ENCODE data around the gene SLC15A3.
"Not testable (repeated sequence)": the region's sequence is repeated elsewhere in the genome, so short reads cannot be mapped to it uniquely, and the experiment has no call there.

The SLC15A3 gene

DNA sequence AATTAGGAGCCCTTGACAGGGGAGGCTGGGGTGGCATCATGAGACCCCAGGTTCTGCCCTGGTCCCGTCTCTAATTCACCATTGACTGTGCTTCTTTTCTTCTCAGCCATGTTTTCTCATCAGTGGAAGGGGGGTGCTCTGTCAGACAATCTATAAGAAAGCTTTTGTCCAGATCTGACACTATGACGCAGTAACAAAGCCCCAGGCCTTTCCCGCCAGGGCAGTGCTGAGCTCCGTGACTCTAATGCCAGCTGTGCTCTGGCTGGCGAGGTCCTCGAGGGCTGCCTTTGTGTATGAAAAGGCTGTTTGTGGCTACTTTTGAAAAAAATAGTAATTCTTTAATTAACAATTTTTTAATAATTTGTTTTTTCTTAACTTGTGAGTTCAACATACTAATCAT is 22.8 kb upstream of the SLC15A3 start:
- DNase-seq = no peak

DNA sequence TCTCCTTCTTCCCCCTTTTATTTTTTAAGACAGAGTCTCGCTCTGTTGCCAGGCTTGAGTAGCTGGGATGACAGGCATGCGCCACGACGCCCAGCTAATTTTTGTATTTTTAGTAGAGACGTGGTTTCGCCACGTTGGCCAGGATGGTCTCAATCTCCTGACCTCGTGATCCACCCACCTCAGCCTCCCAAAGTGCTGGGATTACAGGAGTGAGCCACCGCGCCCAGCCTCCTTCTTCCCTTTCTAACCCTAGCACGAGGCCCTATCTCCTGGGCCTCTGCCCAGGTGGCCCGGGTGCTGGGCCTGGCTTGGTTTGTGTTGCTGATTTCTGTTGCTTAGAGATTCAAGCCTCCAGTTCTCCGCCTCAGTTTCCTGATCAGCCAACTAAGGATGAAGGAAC is 22.3 kb upstream of the SLC15A3 start:
- DNase-seq = not testable (repeated sequence)

DNA sequence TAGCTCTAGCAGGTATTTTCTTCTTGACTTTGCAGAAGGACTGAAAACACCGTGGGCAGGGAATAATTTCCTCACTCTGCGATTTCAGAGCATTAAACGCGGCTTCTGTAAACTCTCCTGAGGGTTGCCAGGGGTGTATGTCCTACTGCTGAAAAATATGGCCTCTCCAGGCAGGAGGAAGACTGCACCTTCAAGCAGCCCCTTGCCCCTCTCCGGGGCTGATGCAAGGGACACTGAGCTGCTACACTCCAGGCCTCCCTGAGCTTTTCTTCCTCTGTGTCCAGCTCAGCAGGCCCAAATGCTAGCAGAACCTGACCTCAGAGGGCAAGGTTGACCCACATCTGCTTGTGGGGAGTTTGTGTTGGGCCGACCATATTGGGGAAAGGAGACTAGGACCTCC is 21.7 kb upstream of the SLC15A3 start:
- peak in 1 of 2 donors; percentile 26 for DNase-seq

DNA sequence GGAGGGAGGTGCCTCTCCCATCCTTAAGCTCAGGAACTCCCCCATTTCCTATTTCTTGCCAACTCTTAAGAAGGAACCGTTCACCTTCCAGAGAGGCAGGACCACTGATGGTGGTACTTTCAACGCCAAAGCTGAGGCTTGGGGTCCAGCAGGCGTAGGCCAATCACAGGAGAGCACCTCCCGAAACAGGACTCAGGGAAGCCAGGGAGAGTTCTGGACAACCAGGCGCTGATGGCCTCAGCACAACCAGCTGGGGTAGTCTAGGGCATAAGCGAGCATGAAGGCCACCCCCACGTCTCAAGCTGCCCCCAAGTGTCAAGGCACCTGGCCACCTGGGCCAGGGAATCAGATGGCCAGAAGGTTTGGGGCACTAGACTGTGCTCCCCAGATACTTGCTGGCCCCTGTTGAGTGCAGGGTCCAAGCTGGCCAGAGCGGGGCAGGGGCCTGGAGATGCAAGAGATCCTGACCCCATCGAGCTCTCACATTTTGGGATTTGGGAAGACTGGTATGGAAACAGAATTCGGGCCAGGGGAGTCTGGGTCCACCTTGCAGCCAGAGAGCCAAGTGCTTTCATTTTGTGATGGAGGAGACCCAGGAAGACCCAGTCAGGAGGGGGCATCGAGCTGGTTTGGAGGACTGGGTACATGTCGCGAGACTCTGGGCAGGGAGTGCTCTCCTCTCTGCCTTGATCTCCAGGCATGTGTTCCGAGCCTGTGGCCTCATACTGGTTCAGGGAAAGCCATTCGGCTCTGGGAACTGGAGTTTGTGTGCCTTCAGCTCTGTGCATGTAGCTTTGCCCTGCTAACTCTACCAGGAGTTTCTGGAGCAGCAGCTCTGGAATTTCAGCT is 20.4 kb upstream of the SLC15A3 start:
- no peak for DNase-seq

DNA sequence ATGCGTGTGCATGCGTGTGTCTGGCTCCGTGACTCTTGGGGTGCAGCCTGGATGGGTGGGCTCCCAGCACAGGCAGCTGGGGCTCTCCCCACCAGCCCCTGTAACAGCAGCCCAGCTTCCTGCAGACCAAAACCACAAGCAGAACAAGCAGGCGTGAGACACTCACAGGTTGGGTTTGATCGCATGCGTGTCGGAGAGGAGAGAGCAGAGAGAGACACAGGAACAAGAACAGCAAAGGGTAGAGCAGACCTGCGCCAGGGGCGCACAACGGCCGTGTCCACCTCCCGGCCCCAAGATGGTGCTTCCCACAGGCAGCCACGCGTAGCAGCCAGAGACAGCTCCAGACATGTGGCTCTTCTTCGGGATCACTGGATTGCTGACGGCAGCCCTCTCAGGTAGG is 19.5 kb upstream of the SLC15A3 start, which contains the start of gene CD6:
CD6 (plus strand) TSS at position 161 of the 400 bp plus-strand sequence; CDS start at position 347, 186 bp downstream.
- DNase-seq = no peak

DNA sequence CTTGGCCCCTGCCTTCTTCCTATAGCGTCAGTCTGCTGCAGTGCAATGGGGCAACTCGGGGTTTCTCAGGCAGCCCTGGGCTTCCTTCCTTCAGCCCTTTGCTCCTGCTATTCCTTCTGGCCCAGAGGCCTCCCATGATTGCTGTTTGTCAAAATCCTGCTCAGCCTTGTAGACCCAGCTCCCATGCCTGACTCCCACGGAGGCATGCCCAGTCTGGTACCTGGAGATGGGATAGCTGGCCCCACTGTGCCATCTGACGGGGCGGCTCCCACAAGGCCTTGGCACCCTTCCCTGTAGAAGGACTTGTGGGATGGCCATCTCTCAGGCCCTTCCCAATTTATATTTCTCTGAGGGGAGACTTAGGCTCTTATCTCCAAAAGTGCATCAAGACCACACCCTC is 18.9 kb upstream of the SLC15A3 start:
- no peak for DNase-seq

DNA sequence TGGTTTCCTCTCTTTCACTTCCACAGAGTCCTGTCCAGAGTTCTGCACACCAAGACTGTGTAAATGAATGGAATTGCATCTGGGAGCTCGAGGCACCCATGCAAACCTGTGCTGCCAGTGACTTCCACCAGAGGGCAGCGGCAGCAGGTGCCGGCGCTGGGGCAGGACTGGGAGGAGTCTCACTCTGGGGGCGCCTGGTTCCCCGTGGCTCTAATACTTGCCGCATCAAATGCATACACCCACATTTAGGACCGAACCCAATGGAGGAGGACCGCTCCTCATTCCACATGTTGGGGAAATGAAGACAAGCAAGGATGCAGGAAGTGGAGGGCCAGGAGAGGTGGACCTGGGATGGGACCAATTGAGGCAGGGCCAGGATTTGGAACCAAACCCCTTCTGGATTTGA is 18.4 kb upstream of the SLC15A3 start:
- DNase-seq = peak; percentile 66 to 75

DNA sequence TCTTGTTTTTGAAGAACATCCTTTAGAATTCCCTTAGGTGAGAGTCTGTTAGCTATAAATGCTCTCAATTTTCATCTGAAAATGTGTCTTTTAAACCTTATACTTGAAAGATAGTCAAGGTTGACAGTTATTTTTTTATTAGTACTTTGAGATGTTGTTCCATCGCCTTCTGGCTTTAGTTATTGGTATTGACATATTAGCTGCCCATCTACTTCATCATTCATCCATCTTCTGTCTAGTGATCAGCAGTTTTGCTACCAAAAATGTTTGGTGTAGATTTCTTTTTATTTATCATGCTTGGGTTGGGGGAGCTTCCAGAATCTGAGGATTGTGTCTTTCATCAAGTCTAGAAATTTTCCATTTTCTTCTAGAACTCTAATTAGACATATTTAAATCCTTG is 16.2 kb upstream of the SLC15A3 start:
- no peak for DNase-seq

DNA sequence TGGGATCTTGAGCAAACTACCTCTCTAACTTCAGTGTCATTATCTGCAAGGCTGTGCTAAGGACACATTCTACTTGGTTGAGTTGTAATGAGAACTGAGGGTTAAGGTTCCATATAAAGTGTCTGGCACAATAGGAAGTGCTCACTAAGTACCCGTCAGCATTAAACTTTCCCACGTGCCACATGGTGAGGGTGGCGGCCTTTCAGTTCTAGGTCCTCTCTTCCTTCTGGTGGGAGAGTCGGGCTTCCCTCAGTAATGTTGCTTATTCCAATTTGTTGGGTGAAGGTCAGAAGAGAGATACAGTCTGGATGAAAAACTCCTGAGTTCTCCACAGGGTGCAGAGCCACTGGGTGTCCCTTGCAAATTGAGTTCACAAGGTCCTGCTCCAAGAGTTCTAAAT is 14.9 kb upstream of the SLC15A3 start:
- DNase-seq = peak; percentile 45 to 63

DNA sequence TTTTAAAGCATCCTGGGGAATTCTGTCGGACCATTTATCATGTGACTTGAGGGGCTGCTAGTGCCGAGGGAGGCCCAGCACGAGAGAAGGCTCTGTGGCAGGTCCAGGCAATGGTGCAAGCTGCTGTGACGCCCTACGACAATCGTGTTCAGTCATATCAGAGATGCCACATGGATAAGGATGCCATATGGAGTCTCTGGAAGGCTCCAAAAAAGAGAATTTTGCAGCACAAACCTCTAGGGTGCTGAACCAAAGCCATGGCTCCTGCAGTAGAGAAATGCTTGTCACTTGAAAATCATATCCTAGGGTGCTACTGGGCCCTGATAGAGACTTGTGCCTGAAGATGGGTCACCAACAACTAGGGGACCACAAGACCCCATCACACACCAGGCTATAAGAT is 12.8 kb upstream of the SLC15A3 start:
- no peak for DNase-seq

DNA sequence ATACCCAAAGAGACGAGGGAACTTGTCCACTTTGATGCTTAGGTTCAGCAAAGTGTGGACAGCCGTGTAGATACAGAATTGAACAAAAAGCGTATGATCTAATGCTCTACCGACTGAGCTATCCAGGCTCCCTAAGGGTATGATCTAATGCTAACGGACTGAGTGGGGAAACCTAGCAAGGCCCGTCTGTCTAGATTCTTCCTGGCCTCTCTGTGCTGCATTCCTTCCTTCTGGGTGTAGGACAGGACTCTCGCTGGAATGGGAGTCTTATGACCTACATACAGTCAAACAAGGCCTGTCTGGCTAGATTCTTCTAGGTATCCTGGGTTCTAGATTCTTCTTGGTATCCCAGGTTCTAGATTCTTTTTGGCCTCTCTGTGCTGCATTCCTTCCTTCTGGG is 8.4 kb upstream of the SLC15A3 start:
- DNase-seq = no peak

DNA sequence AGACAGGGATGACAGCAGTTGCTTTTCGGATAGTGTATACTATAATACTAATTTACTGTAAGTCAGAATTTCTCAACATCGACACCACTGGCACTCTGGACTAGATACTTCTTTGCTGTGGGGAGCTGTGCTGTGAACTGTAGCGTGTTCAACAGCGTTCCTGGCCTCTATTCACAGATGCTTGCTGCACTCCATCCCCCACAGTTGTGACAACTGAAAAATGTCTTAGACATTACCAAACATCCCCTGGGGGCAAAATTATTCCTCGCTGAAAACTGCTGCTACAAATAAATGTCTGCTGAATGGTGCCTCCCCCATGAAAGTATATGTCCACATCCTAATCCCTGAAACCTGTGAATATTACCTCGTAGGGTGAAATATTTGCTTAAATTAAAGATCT is 7.5 kb upstream of the SLC15A3 start:
- no peak for DNase-seq

DNA sequence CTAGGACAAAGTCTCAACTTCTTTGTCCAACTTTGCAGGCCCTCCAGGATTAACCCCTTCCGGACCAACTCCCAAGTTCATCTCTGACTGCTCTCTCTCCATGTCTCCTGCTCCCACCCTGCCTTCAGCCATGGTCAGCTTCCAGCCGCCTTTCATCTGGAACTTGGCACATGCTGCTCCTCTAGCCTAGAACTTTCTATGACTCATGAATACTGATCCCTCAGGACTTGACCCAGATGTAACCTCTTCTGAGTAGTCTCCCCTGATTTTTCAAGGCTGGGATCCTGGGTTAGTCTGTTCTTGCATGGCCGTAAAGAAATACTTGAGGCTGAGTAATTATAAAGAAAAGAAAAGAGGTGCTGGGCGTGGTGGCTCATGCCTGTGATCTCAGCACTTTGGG is 5.2 kb upstream of the SLC15A3 start:
- no peak for DNase-seq

DNA sequence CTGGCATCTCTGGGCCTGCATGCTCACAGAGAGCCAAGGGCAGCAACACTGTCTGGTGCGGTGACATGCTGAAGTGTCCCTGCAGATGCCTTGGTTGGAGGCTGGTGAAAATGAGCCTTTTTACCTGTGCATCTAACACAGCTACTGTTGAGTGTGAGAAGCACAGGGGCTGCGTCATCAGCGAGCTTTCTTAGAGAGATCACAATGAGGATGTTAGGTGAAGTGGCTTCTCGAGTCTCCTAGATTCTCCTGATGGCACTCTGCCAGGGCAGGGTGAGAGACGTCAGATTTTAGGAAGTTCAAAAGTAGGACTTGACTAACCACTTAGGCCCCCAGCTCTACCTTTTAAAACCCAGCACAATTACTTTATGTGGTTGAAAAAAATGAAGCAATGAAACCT is 3.6 kb upstream of the SLC15A3 start:
- peak; percentile 49 to 55 for DNase-seq

DNA sequence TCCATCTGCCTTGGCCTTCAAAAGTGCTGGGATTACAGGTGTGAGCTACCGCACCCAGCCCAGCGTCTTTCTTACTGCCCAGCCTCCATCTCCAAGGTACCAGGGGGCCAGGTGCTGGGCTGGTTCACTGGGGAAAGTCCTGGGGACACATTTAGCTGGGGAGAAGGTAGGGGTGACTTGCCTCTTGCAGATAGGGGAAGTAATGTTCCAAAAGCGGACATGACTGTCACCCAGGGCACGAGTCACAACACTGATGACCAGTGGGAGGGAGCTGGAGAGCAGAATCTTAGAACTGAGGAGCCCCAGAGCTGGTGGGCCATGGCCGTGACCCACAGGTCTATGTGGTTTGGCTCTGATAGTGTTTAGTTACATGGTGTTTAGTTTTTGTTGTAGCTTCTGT is 2.4 kb upstream of the SLC15A3 start:
- DNase-seq = peak; percentile 91 to 95

DNA sequence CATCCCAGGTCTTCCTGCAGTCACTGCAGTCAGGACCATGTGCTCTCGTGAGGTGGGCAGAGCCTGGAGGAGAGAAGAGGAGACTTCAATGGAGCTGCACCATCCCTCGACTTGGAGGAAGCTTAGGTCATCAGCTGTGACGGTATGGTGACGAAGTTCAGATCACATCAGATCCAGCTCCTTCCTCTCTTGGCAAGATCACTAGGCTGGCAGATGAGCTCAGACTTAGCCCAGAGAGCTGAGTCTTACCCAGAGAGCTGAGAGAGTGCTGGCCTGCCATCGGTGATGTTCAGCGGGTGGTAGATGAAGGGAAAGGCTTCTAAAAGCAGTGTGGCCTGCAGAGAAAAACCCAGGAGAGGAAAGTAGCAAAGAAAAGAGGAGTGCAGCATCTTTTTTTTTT is 1.8 kb upstream of the SLC15A3 start:
- peak; percentile 90 to 97 for DNase-seq

DNA sequence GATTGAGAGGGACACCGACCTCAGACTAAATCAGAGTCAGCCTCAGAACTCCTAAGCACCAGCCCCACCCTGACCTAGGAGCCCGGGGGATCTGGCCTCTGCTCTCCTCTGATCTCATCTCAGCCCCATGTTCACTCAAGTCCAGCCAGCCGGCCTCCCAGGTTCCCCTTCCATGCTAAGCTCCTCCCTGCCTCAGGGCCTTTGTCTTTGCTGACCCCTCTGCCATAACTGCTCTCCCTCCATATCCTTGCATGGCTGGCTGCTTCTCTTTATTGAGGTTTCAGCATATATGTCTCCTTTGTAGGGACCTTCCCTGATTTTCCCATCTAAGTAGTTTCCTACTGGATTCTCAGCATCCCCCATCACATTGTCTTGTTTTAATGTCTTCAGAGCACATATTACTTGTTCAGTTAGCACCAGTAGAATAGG is 780 bp upstream of the SLC15A3 start:
- no peak for DNase-seq

DNA sequence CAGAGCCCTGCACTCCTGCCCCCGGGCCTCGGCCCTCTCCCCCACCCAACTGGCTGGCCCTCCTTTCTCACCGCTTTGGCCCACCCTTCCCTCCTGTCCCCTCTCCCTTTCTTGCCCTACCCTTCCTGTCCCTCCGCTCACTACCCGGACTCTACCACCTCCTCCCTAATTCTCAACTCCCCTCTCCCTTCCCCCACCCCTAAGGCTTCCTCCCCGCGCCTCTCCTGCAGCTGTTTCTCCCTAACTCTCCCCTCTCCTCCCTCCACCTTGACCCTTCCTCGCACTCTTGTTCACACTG is 421 bp downstream of the SLC15A3 start:
- DNase-seq = no peak

DNA sequence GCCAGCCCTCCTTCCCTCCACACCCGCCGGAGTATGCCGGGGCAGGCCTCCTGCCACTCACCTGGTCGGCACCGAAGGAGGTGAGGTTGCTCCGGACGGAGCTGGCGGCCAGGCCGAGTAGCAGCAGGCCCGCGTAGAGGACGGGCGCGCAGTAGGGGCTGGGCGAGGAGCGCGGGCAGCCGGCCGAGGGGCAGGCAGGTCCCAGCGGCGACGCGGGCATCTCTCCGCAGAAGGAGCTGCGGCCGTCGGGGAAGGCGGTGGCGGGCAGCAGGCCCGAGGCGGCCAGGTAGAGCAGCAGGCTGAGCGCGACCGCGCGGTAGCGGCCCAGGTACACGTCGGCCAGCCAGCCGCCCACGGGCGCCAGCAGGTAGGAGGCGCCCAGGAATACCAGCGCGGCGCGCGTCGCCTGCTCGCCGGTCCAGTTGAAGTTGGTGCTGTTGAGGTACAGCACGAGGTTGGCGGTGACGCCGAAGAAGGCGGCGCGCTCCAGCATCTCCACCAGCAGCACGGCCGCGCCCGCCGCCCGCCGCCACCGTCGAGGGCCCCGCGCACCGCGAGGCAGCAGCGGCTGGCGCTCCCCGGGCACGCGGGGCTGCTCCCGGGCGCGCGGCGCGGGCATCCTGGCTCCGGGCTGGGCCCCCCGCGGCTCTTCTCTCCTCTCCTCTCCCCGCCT is 907 bp downstream of the SLC15A3 start:
- peak in 1 of 2 donors; percentile 63 for DNase-seq

DNA sequence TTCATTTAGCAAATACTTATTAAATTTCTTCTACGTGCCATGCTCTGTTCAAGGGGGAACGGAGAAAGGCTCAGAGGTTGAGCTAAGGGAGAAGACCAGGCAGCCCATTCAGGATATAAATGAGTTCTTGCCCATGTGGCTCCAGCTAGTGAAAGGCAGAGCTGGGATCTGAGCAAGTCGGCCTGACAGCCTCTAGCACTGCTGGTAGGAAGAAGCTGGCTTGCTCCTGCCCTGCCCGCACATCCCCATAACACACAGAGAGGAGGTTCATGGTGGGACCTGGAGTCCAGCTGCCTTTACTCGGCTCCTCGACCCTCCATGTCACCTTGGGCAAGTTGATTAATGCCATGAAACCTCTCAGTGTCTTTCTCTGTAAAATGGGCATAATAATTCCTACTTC is 2.0 kb downstream of the SLC15A3 start:
- peak in 1 of 2 donors; percentile 50 for DNase-seq

DNA sequence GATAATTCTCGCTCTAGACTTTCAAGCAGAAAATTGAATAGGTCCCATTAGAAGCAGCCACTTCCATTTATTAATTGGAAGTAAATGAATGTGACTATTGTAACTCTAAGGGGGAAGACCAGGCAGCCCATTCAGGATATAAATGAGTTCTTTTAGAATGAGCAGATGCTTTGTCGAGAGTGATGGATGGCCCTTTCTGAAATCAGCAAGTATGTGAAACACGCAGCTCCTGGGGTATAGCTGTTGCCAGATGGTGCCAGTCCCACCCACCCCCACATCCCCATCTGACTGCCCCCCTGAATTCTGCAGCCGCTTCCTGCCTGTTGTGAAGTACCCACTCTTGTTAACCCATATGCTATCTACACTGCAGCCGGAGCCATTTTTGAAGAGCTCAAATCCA is 3.7 kb downstream of the SLC15A3 start:
- DNase-seq = no peak

DNA sequence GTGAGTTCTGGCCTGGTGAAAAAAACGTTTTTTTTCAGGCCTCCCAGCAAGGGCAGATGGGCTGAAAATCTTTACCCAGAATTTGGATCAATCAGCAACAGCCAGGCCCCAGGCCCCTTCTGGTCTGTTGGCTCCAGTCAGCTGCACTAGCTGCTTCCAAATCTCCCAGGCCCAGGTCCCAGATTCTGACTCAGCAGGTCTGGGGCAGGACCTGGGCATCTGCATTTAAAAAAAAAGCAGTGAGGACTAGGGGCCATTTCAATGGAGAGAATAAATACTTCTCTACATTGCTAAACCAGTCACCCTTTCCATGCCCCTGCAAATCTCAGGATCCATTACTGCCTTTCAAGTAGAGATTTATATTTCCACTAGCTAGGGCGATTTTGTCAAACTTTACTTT is 4.3 kb downstream of the SLC15A3 start:
- DNase-seq = no peak

DNA sequence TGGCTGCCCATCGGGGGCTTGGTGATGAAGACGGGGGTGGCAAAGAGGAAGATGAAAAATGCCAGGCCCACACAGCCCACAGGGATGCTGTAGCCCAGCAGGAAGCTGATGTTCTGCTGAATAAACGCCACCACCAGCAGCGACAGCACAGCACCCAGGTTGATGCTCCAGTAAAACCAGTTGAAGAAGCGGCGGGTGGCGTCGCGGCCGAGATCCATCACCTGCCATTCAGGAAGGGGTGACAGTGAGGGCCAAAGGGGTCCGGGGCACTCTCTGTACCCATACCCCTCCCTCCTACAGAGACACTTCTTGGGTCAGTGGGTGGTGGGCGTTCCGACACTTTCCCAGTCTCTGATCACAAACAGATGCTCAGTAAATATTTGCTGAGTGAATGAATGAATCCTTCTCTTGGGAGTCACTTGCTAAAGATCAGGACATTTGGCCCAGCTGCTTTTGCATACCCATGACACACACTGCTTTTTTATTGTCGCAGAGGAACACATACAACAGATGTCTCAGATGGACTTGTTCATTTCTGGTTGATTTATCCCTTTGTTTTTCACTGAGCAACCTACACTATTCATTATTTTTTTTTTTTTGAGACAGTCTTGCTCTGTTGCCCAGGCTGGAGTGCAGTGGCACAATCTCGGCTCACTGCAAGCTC is 5.2 kb downstream of the SLC15A3 start:
- DNase-seq = no peak

DNA sequence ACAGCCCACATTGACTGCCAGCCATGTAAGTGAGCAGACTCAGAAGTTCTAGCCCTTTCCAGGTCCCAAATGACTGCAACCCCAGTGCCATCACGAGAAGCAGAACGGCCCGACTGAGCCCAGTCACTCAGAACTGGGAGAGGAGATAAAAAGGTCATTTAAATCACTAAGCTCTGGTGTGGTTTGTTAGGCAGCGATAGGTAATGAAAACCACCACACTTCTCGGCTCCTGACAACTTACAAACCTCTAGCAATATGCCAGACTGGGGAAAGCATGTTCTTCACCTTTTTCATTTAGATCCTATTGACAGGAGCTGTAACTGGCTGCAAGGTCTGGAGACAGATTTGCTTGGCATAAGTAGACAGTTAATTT is 6.7 kb downstream of the SLC15A3 start:
- no peak for DNase-seq

All from inflammatory macrophage (primary cell).